Measurements from ENCODE around the gene RAPGEF1. TPM values are rescaled to one million over a fixed set of nuclear protein-coding genes. Genes with fewer than 3 reads are reported as not detected.

RAPGEF1 gene
- total and polyA plus RNA-seq, 9 of the 15 experiments (the other 6 are each of a cell fraction or from before 2014, with no cell fraction given), result 0.06 to 44.1 (median 19.9) TPM

DNA sequence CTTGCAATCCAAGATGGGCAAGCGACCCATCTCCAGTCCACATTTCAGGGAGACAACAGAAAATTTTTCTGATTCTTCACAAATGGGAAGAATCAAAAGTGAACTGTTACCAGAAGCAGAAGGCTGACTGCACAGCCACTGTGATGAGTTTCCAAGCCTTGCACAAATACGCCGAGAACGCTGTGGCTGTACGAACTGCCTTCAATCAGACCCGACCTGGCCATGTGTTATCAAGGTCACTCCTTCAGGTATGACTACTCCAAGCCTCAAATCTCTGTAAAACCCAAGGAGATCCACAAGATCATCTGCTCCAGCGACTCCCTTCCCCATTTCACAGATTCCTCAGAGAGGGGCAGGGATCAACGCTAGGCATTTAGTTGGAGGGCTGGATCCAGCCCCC, 26.9 kb downstream of the RAPGEF1 start:
- POLR2A ChIA-PET, result interaction anchor here (1.6 kb wide), 1 partner anchor 16 kb away, joined by 5 read pairs; no protein-coding TSS in a partner anchor
- Histone ChIP-seq H3K36me3 (ENCODE audit: control insufficient read depth, insufficient read depth, low read length) (no peaks in the 10 kb centered on the region), H3K9ac (ENCODE audit: insufficient read depth in 1 of 2, low read depth in 2 of 2, low read length in 2 of 2) (no peak overlapping the region), H3K4me3 (no peak overlapping the region), H4K20me1 (replicated peaks; ENCODE audit: control insufficient read depth, insufficient read depth, low read length) (peaks cover 21% of the 10 kb centered on the region), H3K27ac (ENCODE audit: extremely low read depth, low read depth, low read length) (no peak overlapping the region), H3K27me3 (ENCODE audit: control insufficient read depth in 2 of 2, insufficient read depth in 2 of 2, low read length in 2 of 2) (no peaks in the 10 kb centered on the region), H3K9me1 (ENCODE audit: control insufficient read depth, insufficient read depth, low read length) (no peaks in the 10 kb centered on the region), H3K9me3 (replicated peaks; ENCODE audit: control insufficient read depth, insufficient read depth, low read depth, low read length) (no peaks in the 10 kb centered on the region), H2AFZ (ENCODE audit: low read depth, low read length) (no peak overlapping the region), H3K79me2 (ENCODE audit: control insufficient read depth, insufficient read depth, low read length) (peaks cover 2% of the 10 kb centered on the region; the same call in 2 of the 3 replicates), H3K4me1 (replicated peaks in 1 of 2; ENCODE audit: control insufficient read depth in 2 of 2, insufficient read depth in 2 of 2, low read length in 2 of 2) (peaks cover 3 to 5% of the 10 kb centered on the region in 2 experiments; a peak in 4 of 5 replicates), H3K4me2 (ENCODE audit: insufficient read depth, low read length) (no peak overlapping the region)
- TF ChIP-seq, protein P1, sequence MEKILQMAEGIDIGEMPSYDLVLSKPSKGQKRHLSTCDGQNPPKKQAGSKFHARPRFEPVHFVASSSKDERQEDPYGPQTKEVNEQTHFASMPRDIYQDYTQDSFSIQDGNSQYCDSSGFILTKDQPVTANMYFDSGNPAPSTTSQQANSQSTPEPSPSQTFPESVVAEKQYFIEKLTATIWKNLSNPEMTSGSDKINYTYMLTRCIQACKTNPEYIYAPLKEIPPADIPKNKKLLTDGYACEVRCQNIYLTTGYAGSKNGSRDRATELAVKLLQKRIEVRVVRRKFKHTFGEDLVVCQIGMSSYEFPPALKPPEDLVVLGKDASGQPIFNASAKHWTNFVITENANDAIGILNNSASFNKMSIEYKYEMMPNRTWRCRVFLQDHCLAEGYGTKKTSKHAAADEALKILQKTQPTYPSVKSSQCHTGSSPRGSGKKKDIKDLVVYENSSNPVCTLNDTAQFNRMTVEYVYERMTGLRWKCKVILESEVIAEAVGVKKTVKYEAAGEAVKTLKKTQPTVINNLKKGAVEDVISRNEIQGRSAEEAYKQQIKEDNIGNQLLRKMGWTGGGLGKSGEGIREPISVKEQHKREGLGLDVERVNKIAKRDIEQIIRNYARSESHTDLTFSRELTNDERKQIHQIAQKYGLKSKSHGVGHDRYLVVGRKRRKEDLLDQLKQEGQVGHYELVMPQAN (IDR thresholded peaks at IDR 0.05; ENCODE audit: borderline replicate concordance), result no peak
- TF ChIP-seq ZNF197 (CRISPR knock-in tag; IDR thresholded peaks at IDR 0.05; ENCODE audit: low read depth) (no peak), HDAC6 (IDR thresholded peaks at IDR 0.05; ENCODE audit: low read depth, low read length) (no peak), TCF15 (CRISPR knock-in tag; IDR thresholded peaks at IDR 0.05) (no peak), JUND (IDR thresholded peaks at IDR 0.05; ENCODE audit: borderline replicate concordance, low read depth, low read length) (no peak), JUND (tag; IDR thresholded peaks at IDR 0.05; ENCODE audit: borderline replicate concordance, low read depth, low read length) (no peak), KHSRP (IDR thresholded peaks at IDR 0.05) (no peak), CCAR2 (IDR thresholded peaks at IDR 0.05; ENCODE audit: low read depth, low read length) (no peak), MBD2 (IDR thresholded peaks at IDR 0.05; ENCODE audit: borderline replicate concordance, low read depth) (no peak), RFX1 (IDR thresholded peaks at IDR 0.05) (no peak)
- FAIRE-seq, result no peak
- no peak for ATAC-seq
- WGBS (ENCODE audit: insufficient coverage, low coverage, missing lambda C conversion rate), result 65% methylated on average over 8 of the region's 8 CpGs
- no TSS peak for BruUV-seq (replicated peaks)
- no peak for DNase-seq (ENCODE audit: extremely low read depth in 1 of 4, low spot score in 3 of 4)
- intact Hi-C loops (cut with micrococcal nuclease) (no loop called here), in situ Hi-C loops (cut with MboI) (loop anchor here (25.0 kb wide), 1 partner anchor 1001 kb away; no protein-coding TSS in a partner anchor)
- CTCF ChIA-PET (ENCODE audit: low intra/inter-chr PET ratio), result no interaction called here
